ENCODE results near the gene CROCC2.

The CROCC2 gene

DNA sequence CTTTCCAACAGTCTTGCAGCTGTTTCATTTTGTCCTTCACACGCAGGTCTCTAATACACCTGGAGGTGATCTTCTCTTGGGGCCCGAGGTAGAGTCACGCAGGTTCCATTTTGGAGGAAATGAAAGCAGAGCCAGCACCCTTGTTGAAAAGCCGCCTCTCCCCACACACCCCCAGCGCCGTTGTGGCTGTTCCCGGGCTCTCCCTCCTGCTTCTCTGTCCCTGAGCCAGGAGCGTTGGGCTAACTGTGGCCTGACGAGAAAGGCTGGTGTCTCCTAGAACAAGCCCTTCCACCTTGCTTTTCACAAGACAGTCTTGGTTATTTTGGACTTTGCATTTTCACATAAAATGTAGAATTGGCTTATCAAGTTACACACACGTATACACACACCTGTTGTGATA, 108.6 kb downstream of the CROCC2 start:
- TF ChIP-seq, protein P1, sequence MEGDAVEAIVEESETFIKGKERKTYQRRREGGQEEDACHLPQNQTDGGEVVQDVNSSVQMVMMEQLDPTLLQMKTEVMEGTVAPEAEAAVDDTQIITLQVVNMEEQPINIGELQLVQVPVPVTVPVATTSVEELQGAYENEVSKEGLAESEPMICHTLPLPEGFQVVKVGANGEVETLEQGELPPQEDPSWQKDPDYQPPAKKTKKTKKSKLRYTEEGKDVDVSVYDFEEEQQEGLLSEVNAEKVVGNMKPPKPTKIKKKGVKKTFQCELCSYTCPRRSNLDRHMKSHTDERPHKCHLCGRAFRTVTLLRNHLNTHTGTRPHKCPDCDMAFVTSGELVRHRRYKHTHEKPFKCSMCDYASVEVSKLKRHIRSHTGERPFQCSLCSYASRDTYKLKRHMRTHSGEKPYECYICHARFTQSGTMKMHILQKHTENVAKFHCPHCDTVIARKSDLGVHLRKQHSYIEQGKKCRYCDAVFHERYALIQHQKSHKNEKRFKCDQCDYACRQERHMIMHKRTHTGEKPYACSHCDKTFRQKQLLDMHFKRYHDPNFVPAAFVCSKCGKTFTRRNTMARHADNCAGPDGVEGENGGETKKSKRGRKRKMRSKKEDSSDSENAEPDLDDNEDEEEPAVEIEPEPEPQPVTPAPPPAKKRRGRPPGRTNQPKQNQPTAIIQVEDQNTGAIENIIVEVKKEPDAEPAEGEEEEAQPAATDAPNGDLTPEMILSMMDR (conservative IDR thresholded peaks at IDR 0.05): no peak
- no peak for TF ChIP-seq ZFX (IDR thresholded peaks at IDR 0.05)

DNA sequence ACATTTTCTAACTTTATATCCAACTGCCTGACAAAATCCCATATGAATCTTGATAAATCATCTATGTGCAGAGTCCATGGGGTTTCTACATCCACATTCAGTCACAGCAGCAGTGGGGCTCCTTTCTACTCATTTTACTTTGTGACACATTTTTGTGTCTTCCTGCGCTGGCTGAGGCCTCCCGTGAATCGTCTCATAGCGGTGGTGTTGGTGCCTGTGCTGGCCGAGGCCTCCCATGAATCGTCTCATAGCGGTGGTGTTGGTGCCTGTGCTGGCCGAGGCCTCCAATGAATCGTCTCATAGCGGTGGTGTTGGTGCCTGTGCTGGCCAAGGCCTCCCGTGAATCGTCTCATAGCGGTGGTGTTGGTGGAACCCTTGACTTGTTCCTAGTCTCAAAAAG, 109.3 kb downstream of the CROCC2 start:
- no peak overlapping the region for H3K27ac ChIP-seq
- TF ChIP-seq, protein P1 (conservative IDR thresholded peaks at IDR 0.05): no peak
- no peak for TF ChIP-seq ZFX (IDR thresholded peaks at IDR 0.05)

More for the DNA sequence above, 108.6 kb downstream of the CROCC2 start:
- H3K27ac ChIP-seq: no peak overlapping the region

DNA sequence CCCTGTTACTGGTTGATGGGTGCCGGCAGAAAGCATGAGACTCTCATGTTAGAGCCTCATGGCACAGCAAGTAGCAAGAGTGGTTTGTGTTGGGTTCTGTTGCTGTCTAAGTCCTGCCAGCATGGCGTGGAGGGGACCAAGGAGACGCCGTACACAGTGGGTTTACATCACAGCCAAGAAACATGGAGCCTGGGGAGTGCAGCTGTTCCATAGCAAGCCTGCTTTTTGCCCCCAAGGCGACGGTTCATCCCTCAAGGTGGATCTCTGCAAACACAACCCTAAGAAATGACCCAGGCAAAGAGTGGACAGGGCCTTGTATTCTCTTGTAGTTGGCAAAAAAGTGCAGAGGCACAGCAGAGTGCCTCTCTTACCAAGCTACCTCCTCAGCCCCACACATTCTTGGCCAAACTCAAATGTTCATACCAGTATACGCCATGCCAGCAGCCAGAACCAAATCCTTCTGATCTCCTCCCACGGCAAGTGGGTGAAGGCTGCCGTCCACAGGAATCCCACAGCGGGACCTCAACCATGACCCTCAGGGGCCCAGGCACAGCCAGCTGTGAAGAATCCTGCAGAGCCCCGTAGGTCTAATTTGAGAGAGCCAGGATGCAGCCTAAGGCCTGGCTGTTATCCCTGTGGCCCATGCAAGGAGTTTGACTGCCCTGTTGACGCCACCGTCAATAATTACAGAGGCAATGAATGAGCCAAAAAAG, 111.2 kb downstream of the CROCC2 start:
- TF ChIP-seq, protein P1 (conservative IDR thresholded peaks at IDR 0.05): no peak
- TF ChIP-seq ZFX (IDR thresholded peaks at IDR 0.05): no peak
- no peak overlapping the region for H3K27ac ChIP-seq

DNA sequence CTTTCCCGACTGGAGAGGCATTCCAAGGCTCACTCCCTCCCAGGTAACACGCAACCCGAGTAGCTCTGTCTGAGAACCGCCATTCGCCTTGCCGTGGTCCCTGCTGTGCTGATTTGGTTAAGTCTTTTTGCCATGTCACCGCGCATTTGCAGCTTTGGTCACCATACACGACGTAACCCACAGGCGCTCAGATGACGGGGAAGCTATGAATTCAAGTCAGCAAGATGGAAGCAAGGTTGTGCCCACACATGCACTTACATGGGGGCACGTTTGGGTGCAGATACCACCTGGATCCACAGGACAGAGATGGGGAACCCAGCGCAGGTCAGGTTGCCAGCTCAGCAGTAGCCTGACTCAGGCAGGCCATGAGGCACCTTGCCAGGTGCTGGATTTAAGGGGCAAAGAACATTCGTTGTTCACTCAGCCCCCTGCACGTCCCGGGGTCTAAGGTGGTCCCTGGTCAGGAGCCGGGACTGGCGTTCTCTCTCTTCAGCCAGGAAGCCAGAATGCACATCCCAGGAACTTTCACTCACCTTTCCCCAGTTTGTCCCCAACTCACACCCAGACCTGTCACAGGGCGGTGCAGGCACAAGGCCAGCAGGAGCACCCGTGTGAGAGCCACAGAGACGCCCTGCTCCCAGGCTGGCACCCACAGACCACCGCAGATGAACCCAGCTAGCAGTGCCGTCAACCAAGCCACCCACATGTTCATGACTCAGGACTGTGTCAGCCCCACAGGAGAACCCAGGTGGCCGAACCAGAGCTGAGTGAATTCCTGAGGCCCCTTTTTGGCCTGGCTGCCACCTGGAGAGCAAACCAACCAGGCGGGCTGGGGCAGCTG, 112.1 kb downstream of the CROCC2 start:
- TF ChIP-seq, protein P1 (conservative IDR thresholded peaks at IDR 0.05): no peak
- TF ChIP-seq ZFX (IDR thresholded peaks at IDR 0.05): no peak
- H3K27ac ChIP-seq: no peak overlapping the region

DNA sequence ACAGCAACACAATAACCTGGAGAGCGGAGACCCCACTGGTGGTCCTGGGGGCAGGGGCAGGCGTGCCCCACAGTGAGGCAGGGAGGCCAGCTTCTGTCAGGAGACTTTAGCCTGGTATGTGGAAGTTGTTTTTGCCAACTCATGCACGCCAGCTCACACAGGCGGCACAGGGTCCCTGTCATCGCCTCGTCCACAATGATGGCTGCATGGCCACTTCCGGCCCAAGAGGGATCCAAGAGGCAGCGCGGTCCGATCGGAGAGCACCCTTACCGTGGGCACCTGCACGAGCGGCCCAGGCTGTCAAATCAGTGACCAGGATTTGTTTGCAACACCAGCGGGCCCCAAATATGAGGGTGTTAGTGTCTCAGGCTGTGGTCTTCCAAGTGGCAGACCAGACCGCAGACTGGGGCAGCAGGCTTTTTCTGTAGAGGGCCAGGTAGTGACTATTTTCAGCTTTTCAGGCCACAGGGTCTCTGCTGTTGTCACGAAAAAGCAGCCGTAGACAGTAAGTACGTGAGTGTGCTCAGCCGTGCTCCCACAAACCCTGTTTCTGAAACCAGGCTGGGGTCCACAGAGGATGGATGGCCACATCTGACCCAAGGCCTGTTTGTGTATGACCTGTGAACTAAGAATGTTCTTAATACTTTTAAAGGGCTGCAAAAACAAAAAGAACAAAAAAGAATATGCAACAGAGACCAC, 113.5 kb downstream of the CROCC2 start:
- TF ChIP-seq, protein P1 (conservative IDR thresholded peaks at IDR 0.05): no peak
- TF ChIP-seq ZFX (IDR thresholded peaks at IDR 0.05): no peak
- H3K27ac ChIP-seq: no peak overlapping the region

DNA sequence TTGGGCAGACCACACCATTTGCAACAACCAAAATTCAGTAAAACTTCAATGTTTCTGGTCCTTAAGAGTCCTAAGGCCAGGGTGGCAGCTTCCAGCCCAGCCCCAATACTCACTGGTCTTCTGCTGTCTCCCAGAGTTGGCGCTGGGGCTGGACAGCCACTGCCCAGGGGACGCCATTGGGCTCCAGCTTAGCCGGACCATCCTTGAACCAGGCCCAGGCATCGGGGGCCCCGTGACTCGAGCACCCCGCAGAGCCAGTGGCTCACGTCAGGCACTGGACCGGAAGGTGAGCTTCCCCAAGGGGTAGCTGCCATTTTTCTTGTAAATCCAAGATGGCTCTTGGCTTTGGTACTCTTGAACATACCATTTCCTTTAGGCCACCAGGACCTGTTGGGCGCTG, 114.1 kb downstream of the CROCC2 start:
- H3K27ac ChIP-seq: no peak overlapping the region
- TF ChIP-seq, protein P1 (conservative IDR thresholded peaks at IDR 0.05): no peak
- no peak for TF ChIP-seq ZFX (IDR thresholded peaks at IDR 0.05)
